Iris pigment epithelial cell (primary cell): ENCODE data around the gene PCDHGB4.
A peak's percentile ranks its signal among the peaks of the same experiment; 100 is the strongest.
"Not testable (repeated sequence)": the region's sequence is repeated elsewhere in the genome, so short reads cannot be mapped to it uniquely, and the experiment has no call there.

Source experiments
- DNase-seq: peaks from one replicate; pipeline ENCODE4 v3.0.0-alpha.2; 2011; ENCODE audit warnings: low read depth

Gene PCDHGB4

GRCh38 chr5:141430332-141431113 lies 43.0 kb downstream of the PCDHGB4 start, which contains the start of gene PCDHGA12:
Gene PCDHGA12 (plus strand): TSS chr5:141430507. CDS start chr5:141430760, 253 bp downstream.
- DNase-seq, result peak; percentile 86

DNA sequence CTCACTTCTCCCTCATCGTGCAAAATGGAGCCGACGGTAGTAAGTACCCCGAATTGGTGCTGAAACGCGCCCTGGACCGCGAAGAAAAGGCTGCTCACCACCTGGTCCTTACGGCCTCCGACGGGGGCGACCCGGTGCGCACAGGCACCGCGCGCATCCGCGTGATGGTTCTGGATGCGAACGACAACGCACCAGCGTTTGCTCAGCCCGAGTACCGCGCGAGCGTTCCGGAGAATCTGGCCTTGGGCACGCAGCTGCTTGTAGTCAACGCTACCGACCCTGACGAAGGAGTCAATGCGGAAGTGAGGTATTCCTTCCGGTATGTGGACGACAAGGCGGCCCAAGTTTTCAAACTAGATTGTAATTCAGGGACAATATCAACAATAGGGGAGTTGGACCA lies 43.8 kb downstream of the PCDHGB4 start:
- peak; percentile 34 for DNase-seq

- not testable (repeated sequence) for DNase-seq
Measured at GRCh38 chr5:141432308-141432707, 44.8 kb downstream of the PCDHGB4 start.

DNA sequence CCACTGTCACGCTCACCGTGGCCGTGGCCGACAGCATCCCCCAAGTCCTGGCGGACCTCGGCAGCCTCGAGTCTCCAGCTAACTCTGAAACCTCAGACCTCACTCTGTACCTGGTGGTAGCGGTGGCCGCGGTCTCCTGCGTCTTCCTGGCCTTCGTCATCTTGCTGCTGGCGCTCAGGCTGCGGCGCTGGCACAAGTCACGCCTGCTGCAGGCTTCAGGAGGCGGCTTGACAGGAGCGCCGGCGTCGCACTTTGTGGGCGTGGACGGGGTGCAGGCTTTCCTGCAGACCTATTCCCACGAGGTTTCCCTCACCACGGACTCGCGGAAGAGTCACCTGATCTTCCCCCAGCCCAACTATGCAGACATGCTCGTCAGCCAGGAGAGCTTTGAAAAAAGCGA lies 45.2 kb downstream of the PCDHGB4 start:
- not testable (repeated sequence) for DNase-seq

- DNase-seq, result no peak
Measured at GRCh38 chr5:141434006-141434405, 46.5 kb downstream of the PCDHGB4 start.

DNA sequence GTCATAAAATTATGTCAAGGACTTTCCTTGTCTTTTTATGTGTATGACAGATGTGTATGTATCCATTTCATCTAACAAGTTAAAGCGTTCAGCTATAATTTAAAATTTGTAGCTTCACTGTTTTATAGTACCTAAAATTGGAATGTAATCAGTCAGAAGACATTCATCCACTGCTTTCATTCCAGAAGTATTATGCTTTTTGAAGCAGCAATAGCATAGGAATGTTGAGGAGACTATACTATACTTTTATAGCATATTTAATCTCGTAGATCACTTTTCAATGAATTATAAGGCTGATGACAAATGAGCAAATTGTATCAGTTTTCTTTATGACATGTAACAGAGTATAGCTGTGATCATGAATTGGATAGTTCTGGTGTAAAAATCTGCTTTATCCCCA lies 49.7 kb downstream of the PCDHGB4 start:
- no peak for DNase-seq

GRCh38 chr5:141439411-141440141 lies 52.1 kb downstream of the PCDHGB4 start:
- DNase-seq, result no peak
